HG03575 (cell line): ENCODE results near the gene ATAD3C.
"Not testable (repeated sequence)": the region's sequence is repeated elsewhere in the genome, so short reads cannot be mapped to it uniquely, and the experiment has no call there.

Experiments used
- ATAC-seq: cut with Tn5 transposase; IDR thresholded peaks from one replicate; pipeline ENCODE4 v1.9.1; 2021; ENCODE audit not compliant: unreplicated experiment, insufficient number of reproducible peaks, low FRiP score; ENCODE audit errors: extremely low read depth

The ATAD3C gene

DNA sequence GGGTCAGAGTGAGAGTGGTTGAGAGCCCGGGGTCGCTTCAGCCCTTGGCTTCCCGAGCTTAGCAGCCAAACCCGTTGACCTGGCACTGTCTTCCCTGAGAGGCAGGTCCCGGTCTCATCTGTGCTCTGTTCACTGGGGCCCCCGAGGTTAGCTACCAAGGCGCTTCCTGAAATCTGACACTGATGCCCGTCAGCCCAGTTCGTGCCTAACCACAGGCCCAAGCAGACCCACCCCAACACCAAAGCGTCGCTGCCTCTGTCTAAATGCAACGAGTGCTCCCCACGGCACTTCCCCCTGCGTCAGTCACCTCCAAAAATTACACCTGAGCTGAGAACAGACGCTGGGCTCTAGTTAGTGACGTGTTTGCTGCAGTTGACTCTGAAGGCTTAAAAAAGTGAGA lies 64.9 kb downstream of the ATAD3C start:
- ATAC-seq, result not testable (repeated sequence)

DNA sequence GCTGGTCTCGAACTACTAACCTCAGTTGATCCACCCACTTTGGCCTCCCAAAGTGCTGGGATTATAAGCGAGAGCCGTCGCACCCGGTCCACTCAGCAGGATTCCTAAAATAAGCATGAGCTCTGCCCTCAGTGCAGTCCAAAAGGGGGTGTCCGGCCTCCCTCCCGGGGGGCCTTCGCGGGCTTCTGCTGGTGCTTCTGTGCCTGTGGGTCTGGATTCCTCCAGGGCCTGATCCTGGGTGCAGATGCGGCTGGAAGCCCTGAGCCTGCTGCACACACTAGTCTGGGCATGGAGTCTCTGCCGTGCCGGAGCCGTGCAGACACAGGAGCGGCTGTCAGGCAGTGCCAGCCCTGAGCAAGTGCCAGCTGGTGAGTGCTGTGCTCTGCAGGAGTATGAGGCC lies 67.4 kb downstream of the ATAD3C start:
- not testable (repeated sequence) for ATAC-seq

DNA sequence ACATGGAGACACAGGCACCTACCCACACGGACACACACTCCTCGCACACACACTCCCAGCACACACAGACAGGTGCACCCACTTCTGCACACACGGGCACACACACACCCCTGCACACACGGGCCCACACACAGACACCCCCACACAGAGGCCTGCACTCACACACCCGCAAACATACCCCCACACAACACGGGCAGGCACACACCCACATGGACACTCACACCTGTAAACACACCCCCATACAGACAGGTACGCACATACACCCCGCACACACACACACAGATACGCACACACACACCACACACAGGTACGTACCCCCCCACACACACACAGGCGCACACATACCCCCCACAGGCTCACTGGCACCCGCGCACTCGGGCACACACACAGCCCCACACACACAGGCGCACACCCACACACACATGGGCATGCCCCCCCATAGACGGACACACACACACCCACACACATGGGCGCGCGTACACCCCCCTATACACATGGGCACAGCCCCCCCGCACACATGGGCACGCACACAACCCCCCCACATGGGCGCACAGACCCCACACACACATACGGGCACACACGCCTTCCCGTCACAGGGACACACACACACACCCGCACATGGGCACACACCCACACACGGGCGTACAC lies 68.6 kb downstream of the ATAD3C start:
- no peak for ATAC-seq

DNA sequence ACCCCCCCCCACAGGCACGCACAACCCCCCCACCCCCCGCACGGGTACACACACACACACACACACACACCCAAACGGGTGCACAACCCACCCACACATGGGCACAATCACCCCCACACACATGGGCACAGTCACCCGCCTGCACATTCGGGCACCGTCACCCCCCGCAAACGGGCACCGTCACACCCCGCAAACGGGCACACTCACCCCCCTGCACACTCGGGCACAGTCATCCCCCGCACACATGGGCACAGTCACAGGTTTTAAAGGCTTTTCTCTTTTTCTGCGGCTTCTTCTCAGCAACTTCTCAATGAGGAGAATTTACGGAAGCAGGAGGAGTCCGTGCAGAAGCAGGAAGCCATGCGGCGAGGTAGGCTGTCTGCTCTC lies 69.1 kb downstream of the ATAD3C start:
- ATAC-seq, result not testable (repeated sequence)
